Measurements from ENCODE around the gene HERC3.

HERC3 gene

DNA sequence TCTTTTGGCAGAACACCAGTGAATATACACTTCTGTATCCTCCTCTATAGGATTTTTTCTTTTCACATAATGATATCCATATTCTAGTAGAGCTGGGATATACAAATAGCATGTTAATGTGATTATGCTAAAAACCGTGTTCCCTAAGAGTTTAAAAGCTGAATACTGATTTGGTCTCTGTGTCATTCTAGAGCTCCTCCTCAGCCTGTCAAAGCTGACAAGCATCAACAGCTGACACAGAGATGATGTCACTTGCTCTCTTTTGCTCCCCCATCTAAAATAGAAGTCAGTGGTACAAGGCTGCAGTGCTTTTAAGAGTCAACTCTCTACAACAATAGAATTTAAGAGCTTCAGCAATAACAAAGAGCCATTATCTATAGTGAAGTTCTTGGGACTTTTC is 17.1 kb upstream of the HERC3 start:
- DNase-seq (ENCODE audit: low read depth): no peak
- H3K4me3 ChIP-seq (ENCODE audit: low read depth, low read length): no peak overlapping the region
- TF ChIP-seq, protein P1, sequence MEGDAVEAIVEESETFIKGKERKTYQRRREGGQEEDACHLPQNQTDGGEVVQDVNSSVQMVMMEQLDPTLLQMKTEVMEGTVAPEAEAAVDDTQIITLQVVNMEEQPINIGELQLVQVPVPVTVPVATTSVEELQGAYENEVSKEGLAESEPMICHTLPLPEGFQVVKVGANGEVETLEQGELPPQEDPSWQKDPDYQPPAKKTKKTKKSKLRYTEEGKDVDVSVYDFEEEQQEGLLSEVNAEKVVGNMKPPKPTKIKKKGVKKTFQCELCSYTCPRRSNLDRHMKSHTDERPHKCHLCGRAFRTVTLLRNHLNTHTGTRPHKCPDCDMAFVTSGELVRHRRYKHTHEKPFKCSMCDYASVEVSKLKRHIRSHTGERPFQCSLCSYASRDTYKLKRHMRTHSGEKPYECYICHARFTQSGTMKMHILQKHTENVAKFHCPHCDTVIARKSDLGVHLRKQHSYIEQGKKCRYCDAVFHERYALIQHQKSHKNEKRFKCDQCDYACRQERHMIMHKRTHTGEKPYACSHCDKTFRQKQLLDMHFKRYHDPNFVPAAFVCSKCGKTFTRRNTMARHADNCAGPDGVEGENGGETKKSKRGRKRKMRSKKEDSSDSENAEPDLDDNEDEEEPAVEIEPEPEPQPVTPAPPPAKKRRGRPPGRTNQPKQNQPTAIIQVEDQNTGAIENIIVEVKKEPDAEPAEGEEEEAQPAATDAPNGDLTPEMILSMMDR (conservative IDR thresholded peaks at IDR 0.05; ENCODE audit: low read depth, low read length): no peak

DNA sequence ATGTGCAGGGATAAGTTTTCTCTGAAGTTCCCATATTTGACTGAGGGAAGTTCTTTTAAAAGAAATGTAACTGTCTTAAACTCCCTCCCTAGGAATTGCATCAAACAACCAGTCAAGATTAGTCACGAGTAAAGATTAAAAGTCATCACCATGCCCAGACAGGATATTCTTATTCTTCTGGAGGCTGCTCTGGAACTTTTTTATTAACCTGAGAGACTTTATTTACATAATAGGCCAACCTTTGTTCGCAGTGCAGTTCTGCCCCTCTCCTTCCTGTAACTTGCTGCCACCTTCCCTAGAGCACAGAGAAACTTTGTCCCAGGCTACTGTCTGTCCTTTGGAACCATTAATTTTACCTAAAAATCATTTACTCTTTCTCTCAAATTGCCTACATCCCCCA is 9.8 kb upstream of the HERC3 start:
- no peak for DNase-seq (ENCODE audit: low read depth)
- no peak overlapping the region for H3K4me3 ChIP-seq (ENCODE audit: low read depth, low read length)
- TF ChIP-seq, protein P1 (conservative IDR thresholded peaks at IDR 0.05; ENCODE audit: low read depth, low read length): no peak

DNA sequence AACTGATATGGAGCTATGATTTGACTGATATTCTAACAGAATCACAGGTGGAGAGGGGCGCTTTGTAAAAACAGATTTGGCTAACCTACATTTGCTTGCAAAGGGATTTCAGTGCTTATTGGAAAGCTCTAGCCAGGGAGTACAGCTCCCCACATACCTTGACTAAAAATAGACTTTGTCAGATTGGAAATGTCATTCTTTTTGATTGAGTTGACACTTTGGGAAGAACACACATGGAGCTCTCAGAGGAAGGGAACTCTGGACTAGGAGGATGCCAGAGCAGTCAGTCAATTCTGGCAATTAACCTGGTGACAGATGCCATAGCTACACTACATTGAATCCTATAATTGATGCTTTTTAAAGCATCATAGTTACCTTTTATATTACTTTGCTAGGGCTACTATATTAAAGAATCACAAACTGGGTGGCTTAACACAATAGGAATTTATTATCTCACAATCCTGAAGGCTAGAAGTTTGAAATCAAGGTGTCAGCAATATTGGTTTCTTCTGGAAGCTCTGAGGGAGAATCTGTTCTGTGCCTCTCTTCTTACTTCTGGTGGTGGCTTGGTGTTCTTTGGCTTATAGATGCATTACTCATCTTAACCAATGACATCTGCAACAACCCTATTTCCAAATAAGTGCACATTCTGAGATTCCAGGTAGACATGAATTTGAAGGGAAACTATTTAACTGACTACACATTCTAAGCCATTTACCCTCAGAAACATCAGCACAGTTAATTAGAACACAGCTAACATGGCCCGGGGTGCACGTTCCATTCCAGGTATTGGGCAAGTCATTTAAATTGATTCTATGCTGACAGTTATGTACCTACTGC is 8.4 kb upstream of the HERC3 start:
- TF ChIP-seq, protein P1 (conservative IDR thresholded peaks at IDR 0.05; ENCODE audit: low read depth, low read length): no peak
- no peak for DNase-seq (ENCODE audit: low read depth)
- H3K4me3 ChIP-seq (ENCODE audit: low read depth, low read length): no peak overlapping the region

DNA sequence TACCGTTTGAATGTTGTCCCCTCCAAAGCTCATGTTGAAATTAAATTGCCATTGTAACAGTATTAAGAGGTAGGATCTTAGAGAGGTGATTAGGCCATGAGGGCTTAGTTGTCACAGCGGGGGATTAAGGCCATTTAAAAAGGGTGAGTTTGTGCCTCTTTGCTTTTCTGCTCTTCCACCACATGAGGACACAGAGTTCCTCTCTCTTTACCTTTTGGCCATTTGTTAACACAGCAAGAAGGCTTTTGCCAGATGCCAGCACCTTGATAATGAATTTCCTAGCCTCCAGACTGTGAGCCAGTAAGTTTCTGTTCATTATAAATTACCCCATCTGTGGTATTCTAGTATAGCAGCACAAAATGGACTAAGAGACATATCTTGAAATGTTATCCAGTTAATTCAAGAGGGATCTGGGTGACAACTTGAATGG is 7.8 kb upstream of the HERC3 start:
- TF ChIP-seq, protein P1 (conservative IDR thresholded peaks at IDR 0.05; ENCODE audit: low read depth, low read length): no peak
- H3K4me3 ChIP-seq (ENCODE audit: low read depth, low read length): no peak overlapping the region
- no peak for DNase-seq (ENCODE audit: low read depth)

DNA sequence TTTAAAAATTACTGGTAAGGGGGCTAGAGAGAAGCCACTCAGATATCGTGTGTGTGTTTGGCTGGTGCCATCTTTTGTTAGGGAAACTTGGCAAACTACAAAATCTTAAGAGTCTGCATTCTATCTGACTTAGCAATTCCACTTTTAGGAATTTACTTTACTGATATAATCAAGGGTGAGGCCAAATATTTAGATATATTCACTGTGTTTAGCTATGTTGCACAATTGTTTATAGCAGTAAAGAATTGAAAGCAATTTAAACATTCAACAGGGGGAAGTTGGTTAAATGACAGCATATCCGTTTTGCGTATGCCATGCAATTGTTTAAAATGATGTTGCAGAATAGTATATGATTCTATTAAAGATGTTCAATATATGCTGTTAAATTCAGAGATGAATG is 6.4 kb upstream of the HERC3 start:
- TF ChIP-seq, protein P1 (conservative IDR thresholded peaks at IDR 0.05; ENCODE audit: low read depth, low read length): no peak
- DNase-seq (ENCODE audit: low read depth): no peak
- H3K4me3 ChIP-seq (ENCODE audit: low read depth, low read length): no peak overlapping the region

DNA sequence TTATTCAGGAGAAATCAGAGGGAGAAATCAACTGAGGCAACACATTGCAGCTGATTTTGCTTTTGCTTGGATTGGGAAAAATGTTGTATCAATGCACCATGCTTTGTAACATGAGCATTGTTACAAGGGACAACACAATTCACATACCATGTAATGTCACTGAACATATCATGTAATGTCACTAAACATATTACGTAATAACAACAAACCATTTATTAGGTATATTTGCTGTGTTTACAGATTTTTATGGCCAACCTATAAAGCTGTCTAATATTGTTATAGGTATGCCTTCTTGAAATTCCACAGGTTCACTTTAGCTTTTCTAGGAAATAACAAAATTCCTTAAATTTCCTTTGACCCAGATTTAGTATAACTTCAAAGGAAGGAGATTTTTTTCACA is 5.0 kb upstream of the HERC3 start:
- no peak overlapping the region for H3K4me3 ChIP-seq (ENCODE audit: low read depth, low read length)
- DNase-seq (ENCODE audit: low read depth): no peak
- TF ChIP-seq, protein P1 (conservative IDR thresholded peaks at IDR 0.05; ENCODE audit: low read depth, low read length): no peak

Measured in choroid plexus epithelial cell (primary cell).